PFSK-1 (cell line): ENCODE data around the gene FAM168A.

Source experiments
- FOXP2 ChIP-seq: optimal IDR thresholded peaks from 2 replicates; pipeline ENCODE3; 2011; ENCODE audit warnings: borderline replicate concordance, control low read depth, inconsistent platforms; ENCODE audit not compliant: insufficient read depth; ENCODE audit errors: extremely low read length, extremely low read depth
- POLR2AphosphoS5 ChIP-seq: IDR thresholded peaks from 2 replicates; pipeline ENCODE4 v1.6.1; 2012; ENCODE audit warnings: low read depth, mild to moderate bottlenecking, control low read depth, low read length, moderate library complexity
- REST ChIP-seq, 2 experiments: IDR thresholded peaks; 2 replicates each; pipeline versions ENCODE4 v1.6.1 to v1.8.0; 2011 to 2012; ENCODE audit warnings: low read depth in 2 of 2, low read length in 2 of 2, control low read depth in 1 of 2, inconsistent platforms in 1 of 2, mild to moderate bottlenecking in 1 of 2, moderate library complexity in 1 of 2; ENCODE audit not compliant: insufficient read depth in 1 of 2
- SIN3A ChIP-seq: IDR thresholded peaks from 2 replicates; pipeline ENCODE4 v1.6.1; 2012; ENCODE audit warnings: mild to moderate bottlenecking, low read length, moderate library complexity, borderline replicate concordance; ENCODE audit not compliant: insufficient read depth
- TAF1 ChIP-seq: IDR thresholded peaks from 2 replicates; pipeline ENCODE4 v1.6.1; 2012; ENCODE audit warnings: low read length, control low read depth, borderline replicate concordance; ENCODE audit not compliant: insufficient read depth

FAM168A gene

GRCh38 chr11:73380897-73381410 is 217.0 kb downstream of the FAM168A start:
- no peak for TF ChIP-seq FOXP2
- no peak for TF ChIP-seq SIN3A
- TF ChIP-seq REST (IDR thresholded peaks at IDR 0.05; ENCODE audit: insufficient read depth in 1 of 2, low read depth in 2 of 2, low read length in 2 of 2): no peak
- TF ChIP-seq TAF1: no peak
- TF ChIP-seq POLR2AphosphoS5: no peak

GRCh38 chr11:73380331-73380730 is 217.6 kb downstream of the FAM168A start:
- TF ChIP-seq SIN3A: no peak
- no peak for TF ChIP-seq POLR2AphosphoS5
- no peak for TF ChIP-seq REST (IDR thresholded peaks at IDR 0.05; ENCODE audit: insufficient read depth in 1 of 2, low read depth in 2 of 2, low read length in 2 of 2)

- TF ChIP-seq POLR2AphosphoS5 (no peak), TAF1 (no peak), SIN3A (no peak), FOXP2 (no peak), REST (IDR thresholded peaks at IDR 0.05; ENCODE audit: insufficient read depth in 1 of 2, low read depth in 2 of 2, low read length in 2 of 2) (no peak)
Measured at GRCh38 chr11:73379189-73379880, 218.6 kb downstream of the FAM168A start.

DNA sequence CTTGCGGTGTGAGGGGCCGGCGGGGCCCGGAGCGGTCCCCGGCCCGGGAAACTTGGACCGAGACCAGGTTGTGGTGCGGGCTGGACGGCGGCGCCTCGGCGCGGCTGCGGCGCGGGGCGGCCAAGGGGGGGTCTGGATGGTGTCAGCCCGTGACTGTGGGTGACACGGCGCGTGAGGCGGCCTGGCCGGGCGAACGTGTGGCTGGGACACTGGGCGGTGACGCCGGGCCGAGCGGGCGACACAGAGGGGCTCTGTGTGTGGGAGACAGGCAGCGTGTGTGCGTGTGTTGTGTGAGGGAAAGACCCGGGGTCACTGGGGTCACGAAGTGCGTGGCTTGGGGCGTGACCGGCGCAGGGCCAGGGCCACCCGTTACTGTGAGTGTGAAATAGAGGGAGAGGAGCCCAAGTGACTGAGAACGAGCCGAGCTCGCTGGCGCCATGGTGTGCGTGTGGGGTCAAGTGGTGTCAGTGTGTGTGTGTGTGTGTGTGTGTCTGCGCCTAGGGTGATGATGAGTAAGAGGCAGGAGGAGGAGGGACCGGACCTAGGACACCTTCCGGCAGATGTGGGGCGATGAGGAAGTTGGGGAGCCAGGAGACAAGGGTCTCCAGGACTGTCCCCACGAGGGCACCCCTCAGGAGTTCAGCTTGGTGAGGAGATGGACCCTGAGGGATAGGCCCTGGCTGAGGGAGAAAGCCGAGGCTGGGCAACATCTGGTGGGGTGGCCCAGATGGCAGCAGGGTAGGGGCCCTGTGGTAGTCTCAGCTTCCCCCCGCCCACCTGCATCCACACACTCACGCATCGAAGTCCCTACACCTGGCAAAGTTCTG is 220.9 kb downstream of the FAM168A start:
- TF ChIP-seq REST (IDR thresholded peaks at IDR 0.05; ENCODE audit: insufficient read depth in 1 of 2, low read depth in 2 of 2, low read length in 2 of 2) (no peak), FOXP2 (no peak), TAF1 (peak; percentile 20; the same call in 1 of the 2 replicates), POLR2AphosphoS5 (no peak), SIN3A (0 out of 2 replicates have a peak, but pooled peaks have one; percentile 40)
